GM12878 (cell line): Measurements from ENCODE around the gene RAB43.

Experiments used
- EZH2 ChIP-seq: IDR thresholded peaks from 2 replicates; pipeline ENCODE4 v1.6.1; 2012; ENCODE audit warnings: low read depth, mild to moderate bottlenecking, control low read depth, inconsistent platforms, low read length, borderline replicate concordance; ENCODE audit not compliant: control insufficient read depth
- SUZ12 ChIP-seq: fragments of 200-600 bp; sonication (generic); IDR thresholded peaks from one replicate; pipeline ENCODE4 v1.6.1; 2018; ENCODE audit warnings: antibody characterized with exemption, mild to moderate bottlenecking; ENCODE audit not compliant: unreplicated experiment
- TF ChIP-seq, protein P1 (sequence below), 3 experiments: IDR thresholded peaks in 2 of 3; conservative IDR thresholded peaks in 1 of 3; 2 replicates each; pipeline ENCODE4 v1.5.1; 2011; ENCODE audit warnings: low read depth in 3 of 3, low read length in 3 of 3, mild to moderate bottlenecking in 3 of 3, control low read depth in 2 of 3, moderate library complexity in 2 of 3, inconsistent platforms in 1 of 3, mixed read lengths in 1 of 3; ENCODE audit not compliant: control insufficient read depth in 2 of 3, insufficient read depth in 1 of 3; ENCODE audit errors: extremely low read depth in 1 of 3
- TF ChIP-seq, protein P2 (sequence below): IDR thresholded peaks from 2 replicates; pipeline ENCODE4 v1.6.1; 2012; ENCODE audit warnings: low read depth, low read length, improper control_type of control experiment
- TF ChIP-seq, protein P3 (sequence below): fragments of 450-650 bp; IDR thresholded peaks from 2 replicates; pipeline ENCODE4 v1.6.1; 2017; ENCODE audit warnings: mild to moderate bottlenecking, low read depth, inconsistent platforms; ENCODE audit not compliant: poor library complexity, severe bottlenecking

DNA sequence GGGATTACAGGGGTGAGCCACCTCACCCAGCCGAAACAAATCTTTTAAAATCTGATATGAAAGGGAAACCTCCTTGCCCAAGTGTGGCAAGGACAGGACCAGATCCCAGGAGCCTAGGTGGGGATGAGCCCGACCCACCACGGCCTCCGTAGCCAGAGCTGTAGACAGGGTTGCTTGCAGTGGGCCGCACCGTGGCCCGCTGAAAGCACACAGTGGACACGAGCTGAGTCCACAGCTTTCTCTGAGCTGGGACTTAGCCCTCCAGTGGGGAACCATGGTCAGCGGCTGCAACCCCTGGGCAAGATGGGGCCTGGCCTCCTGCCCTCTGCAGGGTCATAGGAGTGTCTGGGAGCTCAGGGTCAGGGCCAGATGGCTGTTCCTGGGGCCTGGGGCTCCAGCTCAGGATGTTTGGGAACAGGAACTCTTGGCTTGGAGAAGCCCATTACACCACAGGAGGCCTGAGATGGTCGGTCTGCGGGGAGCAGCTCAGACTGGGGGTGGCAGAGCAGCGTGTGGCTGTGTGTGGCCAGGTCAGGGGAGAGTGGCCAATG lies 36.4 kb downstream of the RAB43 start:
- TF ChIP-seq, protein P1, sequence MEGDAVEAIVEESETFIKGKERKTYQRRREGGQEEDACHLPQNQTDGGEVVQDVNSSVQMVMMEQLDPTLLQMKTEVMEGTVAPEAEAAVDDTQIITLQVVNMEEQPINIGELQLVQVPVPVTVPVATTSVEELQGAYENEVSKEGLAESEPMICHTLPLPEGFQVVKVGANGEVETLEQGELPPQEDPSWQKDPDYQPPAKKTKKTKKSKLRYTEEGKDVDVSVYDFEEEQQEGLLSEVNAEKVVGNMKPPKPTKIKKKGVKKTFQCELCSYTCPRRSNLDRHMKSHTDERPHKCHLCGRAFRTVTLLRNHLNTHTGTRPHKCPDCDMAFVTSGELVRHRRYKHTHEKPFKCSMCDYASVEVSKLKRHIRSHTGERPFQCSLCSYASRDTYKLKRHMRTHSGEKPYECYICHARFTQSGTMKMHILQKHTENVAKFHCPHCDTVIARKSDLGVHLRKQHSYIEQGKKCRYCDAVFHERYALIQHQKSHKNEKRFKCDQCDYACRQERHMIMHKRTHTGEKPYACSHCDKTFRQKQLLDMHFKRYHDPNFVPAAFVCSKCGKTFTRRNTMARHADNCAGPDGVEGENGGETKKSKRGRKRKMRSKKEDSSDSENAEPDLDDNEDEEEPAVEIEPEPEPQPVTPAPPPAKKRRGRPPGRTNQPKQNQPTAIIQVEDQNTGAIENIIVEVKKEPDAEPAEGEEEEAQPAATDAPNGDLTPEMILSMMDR (IDR thresholded peaks at IDR 0.05 in 2 of 3, conservative IDR thresholded peaks at IDR 0.05 in 1 of 3; ENCODE audit: control insufficient read depth in 2 of 3, extremely low read depth in 1 of 3, insufficient read depth in 1 of 3, low read depth in 3 of 3, low read length in 3 of 3): no peak
- TF ChIP-seq EZH2: no peak
- no peak for TF ChIP-seq SUZ12
- TF ChIP-seq, protein P2, sequence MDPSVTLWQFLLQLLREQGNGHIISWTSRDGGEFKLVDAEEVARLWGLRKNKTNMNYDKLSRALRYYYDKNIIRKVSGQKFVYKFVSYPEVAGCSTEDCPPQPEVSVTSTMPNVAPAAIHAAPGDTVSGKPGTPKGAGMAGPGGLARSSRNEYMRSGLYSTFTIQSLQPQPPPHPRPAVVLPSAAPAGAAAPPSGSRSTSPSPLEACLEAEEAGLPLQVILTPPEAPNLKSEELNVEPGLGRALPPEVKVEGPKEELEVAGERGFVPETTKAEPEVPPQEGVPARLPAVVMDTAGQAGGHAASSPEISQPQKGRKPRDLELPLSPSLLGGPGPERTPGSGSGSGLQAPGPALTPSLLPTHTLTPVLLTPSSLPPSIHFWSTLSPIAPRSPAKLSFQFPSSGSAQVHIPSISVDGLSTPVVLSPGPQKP: no peak
- TF ChIP-seq, protein P3, sequence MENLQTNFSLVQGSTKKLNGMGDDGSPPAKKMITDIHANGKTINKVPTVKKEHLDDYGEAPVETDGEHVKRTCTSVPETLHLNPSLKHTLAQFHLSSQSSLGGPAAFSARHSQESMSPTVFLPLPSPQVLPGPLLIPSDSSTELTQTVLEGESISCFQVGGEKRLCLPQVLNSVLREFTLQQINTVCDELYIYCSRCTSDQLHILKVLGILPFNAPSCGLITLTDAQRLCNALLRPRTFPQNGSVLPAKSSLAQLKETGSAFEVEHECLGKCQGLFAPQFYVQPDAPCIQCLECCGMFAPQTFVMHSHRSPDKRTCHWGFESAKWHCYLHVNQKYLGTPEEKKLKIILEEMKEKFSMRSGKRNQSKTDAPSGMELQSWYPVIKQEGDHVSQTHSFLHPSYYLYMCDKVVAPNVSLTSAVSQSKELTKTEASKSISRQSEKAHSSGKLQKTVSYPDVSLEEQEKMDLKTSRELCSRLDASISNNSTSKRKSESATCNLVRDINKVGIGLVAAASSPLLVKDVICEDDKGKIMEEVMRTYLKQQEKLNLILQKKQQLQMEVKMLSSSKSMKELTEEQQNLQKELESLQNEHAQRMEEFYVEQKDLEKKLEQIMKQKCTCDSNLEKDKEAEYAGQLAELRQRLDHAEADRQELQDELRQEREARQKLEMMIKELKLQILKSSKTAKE: no peak
